ENCODE data around the gene KIRREL3.

DNA sequence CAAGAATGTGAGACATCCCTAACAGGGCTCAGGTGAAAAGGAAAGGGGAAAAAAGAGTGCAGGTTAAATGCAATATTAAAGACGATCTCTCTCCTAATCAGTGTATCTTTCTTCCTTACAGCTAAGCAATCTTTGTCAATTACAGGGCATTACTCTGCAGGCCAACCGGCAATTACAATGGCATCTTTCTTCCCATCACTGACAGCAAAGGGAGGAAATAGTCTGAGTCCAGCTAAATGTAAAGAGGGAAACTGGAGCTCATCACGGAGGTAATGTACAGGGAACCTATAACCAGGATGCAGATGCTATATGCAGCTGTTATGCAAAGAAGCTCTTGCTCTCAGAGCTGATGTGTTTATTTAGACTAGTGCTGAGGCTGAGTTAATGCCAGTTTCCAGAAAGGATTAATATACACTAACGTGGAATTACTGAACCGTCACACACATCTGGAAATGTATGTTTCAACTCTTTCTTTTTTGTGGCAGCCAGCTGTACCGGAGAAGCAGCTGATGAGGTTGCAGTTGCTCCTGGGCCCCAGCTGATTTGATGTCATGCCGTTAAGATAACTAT is 121.6 kb downstream of the KIRREL3 start:
- TF ChIP-seq POLR2AphosphoS5 (IDR thresholded peaks at IDR 0.05): no peak
- TF ChIP-seq, protein P1, sequence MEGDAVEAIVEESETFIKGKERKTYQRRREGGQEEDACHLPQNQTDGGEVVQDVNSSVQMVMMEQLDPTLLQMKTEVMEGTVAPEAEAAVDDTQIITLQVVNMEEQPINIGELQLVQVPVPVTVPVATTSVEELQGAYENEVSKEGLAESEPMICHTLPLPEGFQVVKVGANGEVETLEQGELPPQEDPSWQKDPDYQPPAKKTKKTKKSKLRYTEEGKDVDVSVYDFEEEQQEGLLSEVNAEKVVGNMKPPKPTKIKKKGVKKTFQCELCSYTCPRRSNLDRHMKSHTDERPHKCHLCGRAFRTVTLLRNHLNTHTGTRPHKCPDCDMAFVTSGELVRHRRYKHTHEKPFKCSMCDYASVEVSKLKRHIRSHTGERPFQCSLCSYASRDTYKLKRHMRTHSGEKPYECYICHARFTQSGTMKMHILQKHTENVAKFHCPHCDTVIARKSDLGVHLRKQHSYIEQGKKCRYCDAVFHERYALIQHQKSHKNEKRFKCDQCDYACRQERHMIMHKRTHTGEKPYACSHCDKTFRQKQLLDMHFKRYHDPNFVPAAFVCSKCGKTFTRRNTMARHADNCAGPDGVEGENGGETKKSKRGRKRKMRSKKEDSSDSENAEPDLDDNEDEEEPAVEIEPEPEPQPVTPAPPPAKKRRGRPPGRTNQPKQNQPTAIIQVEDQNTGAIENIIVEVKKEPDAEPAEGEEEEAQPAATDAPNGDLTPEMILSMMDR (IDR thresholded peaks at IDR 0.05): no peak
